HG03575 (cell line): ENCODE measurements around the gene AGBL1.

ENCODE experiments used
- ATAC-seq: cut with Tn5 transposase; IDR thresholded peaks from one replicate; pipeline ENCODE4 v1.9.1; 2021; ENCODE audit not compliant: unreplicated experiment, insufficient number of reproducible peaks, low FRiP score; ENCODE audit errors: extremely low read depth

AGBL1 gene

GRCh38 chr15:86772369-86773059, 692.8 kb downstream of the AGBL1 start:
- no peak for ATAC-seq

DNA sequence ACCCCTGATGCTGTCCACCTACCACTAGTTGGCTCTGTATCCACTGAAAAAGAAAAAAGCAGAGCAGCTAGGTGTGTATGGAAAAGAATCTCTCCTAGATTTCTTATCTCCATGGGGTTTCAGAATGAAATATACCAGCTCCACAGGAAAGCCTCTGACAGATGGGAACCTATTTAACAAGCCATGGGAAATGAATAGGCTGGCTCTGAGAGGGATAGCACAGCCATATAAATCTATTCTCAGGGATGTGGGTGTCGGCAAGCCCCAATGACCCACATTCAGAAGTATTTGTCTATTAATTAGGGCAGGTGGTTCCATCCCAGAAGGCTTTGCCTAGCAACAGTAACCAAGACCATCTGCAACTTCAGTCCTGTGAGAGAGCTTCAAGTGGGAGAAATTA, 694.1 kb downstream of the AGBL1 start:
- no peak for ATAC-seq

DNA sequence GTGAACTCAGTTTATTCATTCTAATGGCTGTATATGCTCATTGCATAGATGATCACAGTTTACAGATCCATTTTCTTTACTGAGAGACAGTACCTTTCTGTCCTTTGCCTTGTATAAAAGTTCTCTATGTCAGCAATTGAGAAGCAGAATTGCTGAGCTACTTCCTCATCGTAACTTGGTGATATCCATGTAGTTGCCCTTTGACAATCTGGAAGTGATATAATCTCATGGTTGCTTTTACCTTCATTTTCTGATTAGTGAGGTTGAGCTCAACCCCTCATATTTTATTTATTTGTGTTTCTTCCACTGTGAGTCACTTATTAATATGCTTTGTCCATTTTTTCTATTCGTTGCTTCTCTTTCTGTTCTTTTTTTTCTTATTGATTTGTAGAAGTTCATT, 696.5 kb downstream of the AGBL1 start:
- ATAC-seq, result no peak

GRCh38 chr15:86796521-86796920, 716.9 kb downstream of the AGBL1 start:
- ATAC-seq, result no peak

GRCh38 chr15:86797135-86797534, 717.5 kb downstream of the AGBL1 start:
- no peak for ATAC-seq

GRCh38 chr15:86799226-86799625, 719.6 kb downstream of the AGBL1 start:
- no peak for ATAC-seq

GRCh38 chr15:86802244-86802643, 722.6 kb downstream of the AGBL1 start:
- no peak for ATAC-seq

- ATAC-seq, result no peak
These were observed 724.7 kb downstream of the AGBL1 start for GRCh38 chr15:86804406-86804805.

DNA sequence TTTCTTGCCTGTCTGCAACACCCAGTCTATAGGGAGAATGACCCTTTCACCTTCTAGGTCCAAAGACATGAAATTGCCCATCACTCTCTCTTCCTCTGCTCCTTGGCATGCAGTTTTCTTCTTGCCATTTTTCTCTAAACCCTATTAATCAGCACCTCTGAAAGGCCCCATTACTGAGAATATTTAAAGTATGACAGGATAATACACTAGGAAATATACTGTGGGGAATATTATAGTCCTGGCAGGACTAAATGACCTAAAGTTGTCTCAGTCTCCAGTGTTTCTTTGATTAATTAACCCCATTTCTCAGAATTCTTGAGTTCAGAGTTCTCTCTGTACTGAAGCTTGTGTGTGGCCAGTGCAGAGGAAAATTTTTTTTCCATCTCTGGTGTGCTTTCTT, 730.7 kb downstream of the AGBL1 start:
- no peak for ATAC-seq

GRCh38 chr15:86813892-86814291, 734.2 kb downstream of the AGBL1 start:
- no peak for ATAC-seq

DNA sequence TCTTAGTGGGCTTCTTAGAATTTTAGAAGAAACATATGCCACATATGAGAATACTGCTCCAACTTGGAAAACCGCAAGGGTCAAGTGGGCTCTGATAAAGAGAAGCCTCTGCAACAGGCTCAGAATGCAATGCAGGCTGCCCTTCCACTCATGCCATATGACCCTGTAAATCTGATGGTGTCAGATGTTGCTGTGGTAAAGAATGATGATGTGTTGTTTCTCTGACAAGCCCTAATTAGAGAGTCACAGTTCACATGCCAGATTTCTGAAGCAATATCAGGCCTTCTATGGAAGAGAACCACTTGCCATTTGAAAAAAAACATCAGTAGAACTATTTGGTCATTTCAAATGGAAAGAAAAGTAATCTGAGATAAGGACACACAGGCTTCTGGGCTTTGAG, 749.6 kb downstream of the AGBL1 start:
- ATAC-seq, result no peak

GRCh38 chr15:86830304-86830703, 750.6 kb downstream of the AGBL1 start:
- ATAC-seq, result no peak

GRCh38 chr15:86833595-86833994, 753.9 kb downstream of the AGBL1 start:
- no peak for ATAC-seq

DNA sequence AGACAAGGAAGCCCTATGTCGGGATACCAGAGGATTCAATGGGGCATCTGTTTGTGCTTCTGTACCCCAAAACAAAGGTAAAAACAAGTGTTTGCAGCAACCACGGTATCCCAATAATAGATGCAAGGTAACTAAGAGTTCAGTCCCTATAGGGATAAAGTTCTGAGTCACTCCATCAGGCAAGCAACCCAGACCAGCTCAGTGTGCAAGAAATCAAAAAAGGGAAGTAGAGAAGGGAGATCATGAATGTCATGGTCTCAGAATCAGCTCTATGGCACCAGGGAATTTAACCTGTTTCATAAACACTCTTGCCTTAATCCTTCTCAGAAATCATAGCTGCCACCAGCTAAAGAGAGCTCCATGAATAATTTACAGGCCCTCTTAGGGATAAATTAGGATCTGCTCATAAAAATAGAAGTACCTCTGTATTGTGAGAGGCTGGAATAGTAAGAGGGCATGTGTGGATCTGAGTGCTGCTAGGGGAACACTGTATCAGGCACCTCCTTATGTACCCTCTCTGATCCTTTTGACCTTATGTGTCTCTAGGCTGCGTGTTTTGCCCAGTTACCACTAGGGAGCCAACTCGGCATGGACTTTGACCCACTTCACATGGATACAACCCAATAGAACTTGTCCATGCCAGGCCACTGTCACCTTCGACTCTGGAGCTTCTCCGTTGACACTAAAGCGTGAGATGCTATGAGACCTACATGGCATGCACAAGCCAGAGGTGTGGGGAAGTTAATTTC, 754.6 kb downstream of the AGBL1 start:
- no peak for ATAC-seq

- ATAC-seq, result no peak
These were observed 757.8 kb downstream of the AGBL1 start for GRCh38 chr15:86837294-86838061.

DNA sequence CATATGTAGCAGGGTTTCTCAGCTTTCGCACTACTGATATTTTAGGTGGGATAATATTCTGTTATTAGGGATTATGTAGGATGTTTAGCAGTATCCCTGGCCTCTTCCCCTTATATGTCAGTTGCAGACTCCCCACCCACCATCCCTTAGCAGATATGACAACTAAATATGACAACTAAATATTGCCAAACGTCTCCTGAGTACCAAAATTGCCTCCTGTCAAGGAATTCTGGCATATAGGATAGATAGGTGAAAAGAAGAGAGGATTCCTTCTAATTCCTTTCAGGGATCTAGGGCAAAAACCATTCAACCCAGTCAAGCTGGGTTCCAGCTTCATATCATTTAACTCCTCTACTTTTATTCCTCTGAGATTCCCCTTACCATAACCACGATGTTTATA, 759.8 kb downstream of the AGBL1 start:
- ATAC-seq, result no peak

GRCh38 chr15:86840996-86841395, 761.3 kb downstream of the AGBL1 start:
- no peak for ATAC-seq

DNA sequence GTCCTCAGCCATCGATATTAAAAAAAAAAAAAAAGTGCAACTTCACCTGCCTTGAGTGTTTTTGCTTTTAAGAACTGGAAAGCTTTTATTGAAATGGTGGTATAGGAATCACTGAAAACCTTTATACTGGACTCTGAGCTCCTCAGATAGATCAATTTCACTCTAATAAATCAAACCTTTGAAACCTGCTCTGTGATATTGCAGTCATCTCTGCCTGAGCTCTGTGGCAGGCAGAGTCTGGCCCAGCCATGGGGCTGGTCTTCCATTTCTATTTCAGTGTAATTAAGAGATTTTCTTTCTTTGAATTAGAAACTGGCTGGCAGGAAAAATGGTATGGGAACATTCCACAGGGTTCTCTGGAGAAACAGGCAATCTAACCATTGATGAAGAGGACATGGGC, 762.5 kb downstream of the AGBL1 start:
- ATAC-seq, result no peak

DNA sequence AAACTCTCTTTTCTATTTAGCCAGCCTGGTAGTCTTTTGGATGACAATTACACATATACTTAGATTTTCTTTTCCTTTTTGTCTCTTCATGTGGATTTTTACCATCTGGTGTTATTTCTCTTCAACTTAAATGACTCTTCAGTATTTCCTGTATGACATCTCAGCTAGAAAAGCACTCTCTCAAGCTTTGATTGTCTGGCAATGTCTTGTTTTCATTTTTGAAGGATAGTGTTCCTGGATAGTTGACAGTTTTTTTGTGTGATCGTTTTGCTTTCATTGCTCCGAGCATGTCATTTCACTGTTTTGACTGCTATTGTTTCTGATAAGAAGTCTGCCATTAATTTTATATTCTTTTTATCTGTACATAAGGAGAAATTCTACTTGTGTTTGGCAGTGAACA, 766.4 kb downstream of the AGBL1 start:
- ATAC-seq, result no peak

DNA sequence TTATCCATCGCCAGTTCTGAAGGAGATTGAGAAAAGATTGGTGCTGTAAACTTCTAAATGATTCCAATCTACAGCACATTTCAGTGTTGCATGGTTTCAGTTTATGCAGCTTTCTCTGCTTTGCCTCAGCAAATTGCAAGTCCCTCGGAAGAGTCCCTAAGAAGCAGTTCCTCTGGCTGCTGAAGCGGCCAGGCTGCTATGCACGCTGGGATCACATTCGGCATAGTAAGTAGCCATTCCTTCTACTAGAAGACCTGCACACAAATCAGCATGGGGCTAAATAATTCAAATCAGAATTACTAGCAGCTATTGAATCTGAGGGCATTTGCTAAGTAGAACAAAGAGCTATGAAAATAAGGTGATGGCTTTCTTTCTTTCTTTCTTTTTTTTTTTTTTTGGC, 769.5 kb downstream of the AGBL1 start:
- no peak for ATAC-seq
